ENCODE measurements around the gene ABRAXAS1. TPM values are rescaled to one million over a fixed set of nuclear protein-coding genes. Genes with fewer than 3 reads are reported as not detected.

The ABRAXAS1 gene
- total RNA-seq, 2 donors from 2014 or later: 12.4 to 16.1 TPM

DNA sequence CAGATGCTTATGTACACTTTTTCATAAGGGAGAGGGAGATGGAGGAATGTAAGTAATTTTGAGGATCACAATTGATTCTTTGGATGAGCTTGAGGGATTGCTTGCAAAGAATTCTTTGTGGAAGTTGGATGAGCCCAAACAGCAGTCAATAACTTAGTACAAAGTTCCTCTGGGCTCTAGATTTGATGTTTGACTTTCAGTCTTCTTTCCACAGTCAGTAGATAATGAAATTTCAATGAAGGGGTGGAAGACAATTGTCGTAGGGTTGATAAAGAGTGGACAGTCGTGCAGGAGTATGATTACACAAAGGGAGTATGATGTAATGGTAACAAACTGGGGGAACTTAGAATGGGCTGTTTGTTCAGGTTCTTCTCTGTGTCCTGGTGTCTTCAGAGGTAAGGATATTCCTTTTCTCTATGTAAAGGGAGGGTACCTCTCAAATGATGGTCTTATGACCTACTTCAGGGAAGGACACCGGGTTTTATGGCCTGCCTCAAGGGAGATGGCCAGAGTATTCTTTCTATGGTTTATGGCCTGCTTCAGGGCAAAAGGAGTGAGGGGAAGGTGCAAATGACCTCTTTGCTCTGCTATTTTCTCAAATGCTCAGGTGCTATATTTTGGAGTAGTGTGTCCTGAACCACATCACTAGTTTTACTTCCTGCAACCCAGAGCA lies 1.7 kb upstream of the ABRAXAS1 start:
- no peak overlapping the region for H3K27ac Mint-ChIP-seq
- peaks cover 5% of the 10 kb centered on the region for H3K36me3 Mint-ChIP-seq (ENCODE audit: low read depth)
- ATAC-seq (replicated peaks): no peak
- H3K4me3 Mint-ChIP-seq: no peak overlapping the region
- no peaks in the 10 kb centered on the region for H3K27me3 Mint-ChIP-seq
- H3K9me3 Mint-ChIP-seq: no peaks in the 10 kb centered on the region
- H3K4me1 Mint-ChIP-seq: no peaks in the 10 kb centered on the region

DNA sequence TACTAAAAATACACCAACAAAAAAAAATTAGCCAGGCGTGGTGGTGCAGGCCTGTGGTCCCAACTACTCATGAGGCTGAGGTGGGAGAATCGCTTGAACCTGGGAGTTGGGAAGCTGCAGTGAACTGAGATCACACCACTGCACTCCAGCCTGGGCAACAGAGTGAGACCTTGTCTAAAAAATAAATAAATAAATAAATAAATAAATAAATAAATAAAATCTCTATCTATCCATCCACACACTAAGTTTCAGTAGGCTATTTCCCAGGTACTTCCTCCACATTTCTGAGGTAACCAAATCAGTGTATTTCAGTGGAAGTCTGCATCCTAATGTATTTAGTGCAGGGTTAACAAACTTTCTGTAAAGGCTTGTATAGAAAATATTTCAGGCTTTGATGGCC lies 10.9 kb downstream of the ABRAXAS1 start:
- ATAC-seq (replicated peaks): no peak
- no peak overlapping the region for H3K4me3 Mint-ChIP-seq
- H3K4me1 Mint-ChIP-seq: no peaks in the 10 kb centered on the region
- H3K27ac Mint-ChIP-seq: no peak overlapping the region
- no peaks in the 10 kb centered on the region for H3K27me3 Mint-ChIP-seq
- H3K9me3 Mint-ChIP-seq: no peaks in the 10 kb centered on the region
- H3K36me3 Mint-ChIP-seq (ENCODE audit: low read depth): peaks cover 82% of the 10 kb centered on the region

DNA sequence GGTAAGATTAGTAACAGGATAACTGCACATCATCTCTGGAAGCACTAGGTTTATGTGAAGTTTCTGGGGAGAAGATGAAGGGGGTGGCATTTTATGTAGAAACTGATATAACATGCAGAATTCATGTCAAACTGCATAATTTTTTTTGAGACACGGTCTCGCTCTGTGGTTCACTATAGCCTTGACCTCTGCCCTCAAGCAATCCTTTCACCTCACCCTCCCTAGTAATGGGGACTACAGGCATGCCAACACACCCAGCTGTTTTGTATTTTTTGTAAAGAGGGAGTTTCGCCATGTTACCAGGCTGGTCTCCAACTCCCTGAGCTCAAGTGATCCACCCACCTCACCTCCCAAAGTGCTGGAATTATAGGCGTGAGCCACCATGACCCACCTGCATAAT lies 11.5 kb downstream of the ABRAXAS1 start:
- no peak for ATAC-seq (replicated peaks)
- Mint-ChIP-seq H3K4me3 (no peak overlapping the region), H3K27me3 (no peaks in the 10 kb centered on the region), H3K27ac (no peak overlapping the region), H3K4me1 (no peaks in the 10 kb centered on the region), H3K36me3 (ENCODE audit: low read depth) (peaks cover 82% of the 10 kb centered on the region), H3K9me3 (no peaks in the 10 kb centered on the region)

DNA sequence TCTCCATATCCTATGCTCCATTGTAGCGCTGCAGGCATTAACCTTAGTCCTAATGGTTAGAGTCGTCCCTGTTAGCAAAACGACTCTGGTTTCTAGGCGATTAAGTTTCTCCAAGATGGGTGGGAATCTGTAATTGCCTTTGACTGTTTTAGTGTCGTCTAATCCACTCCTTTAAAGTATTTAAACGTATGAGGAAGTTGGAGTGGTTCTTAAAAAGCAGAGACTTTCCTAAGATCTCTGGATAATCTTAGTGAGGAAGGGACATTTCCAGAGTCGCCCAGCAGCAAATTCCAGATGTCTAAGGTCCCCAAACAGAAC lies 28.8 kb downstream of the ABRAXAS1 start:
- peaks cover 86% of the 10 kb centered on the region for H3K36me3 Mint-ChIP-seq (ENCODE audit: low read depth)
- no peaks in the 10 kb centered on the region for H3K27me3 Mint-ChIP-seq
- peak overlapping the region; percentile 100 for H3K4me3 Mint-ChIP-seq
- H3K27ac Mint-ChIP-seq: peak overlapping the region; percentile 100
- no peaks in the 10 kb centered on the region for H3K9me3 Mint-ChIP-seq
- ATAC-seq (replicated peaks): no peak
- peaks cover 15% of the 10 kb centered on the region for H3K4me1 Mint-ChIP-seq

DNA sequence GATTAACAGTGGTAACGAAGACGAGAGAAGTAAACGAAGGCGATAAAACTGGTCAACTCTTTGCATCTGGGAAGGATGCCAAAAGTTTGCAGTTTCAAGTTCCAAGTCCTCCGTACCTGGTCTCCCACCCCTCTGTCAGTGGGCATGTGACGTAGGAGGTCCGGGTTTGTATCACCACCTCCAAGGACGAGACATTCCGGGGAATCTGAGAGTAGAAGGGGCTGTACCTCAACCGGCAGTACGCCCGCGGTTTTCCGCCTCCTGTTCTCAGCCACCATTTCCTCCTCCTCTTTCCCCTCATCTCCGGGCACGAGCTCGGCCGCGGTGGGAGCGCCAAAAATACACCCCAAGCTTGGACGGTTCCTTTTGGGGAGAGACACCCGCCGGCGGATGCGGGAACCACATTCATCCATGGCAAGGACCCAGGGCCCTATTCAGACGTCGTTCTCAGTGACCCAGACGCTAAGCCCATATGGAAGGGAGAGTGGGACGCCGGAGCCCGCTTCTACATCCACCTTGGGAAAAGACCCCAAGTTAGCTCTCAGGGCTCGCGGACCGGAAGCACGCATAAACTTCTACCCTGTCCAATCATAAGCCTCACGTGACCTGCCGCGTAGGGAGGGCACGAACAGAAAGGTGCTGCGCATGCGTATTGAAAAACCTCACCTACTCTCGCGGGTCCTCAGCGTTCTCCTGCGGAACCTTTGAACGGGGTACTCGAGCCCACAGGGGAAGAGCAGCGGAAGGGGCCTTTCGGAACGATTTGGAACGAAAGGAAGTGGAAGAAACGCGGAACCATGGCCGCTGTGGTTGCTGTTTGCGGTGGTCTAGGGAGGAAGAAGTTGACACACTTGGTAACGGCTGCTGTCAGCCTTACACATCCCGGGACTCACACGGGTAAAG lies 29.4 kb downstream of the ABRAXAS1 start, which contains the start of the genes HELQ and MRPS18C:
Gene HELQ (minus strand): TSS at position 543 of the 903 bp plus-strand sequence. CDS start 130 bp downstream, at position 413.
Gene MRPS18C (plus strand): TSS at position 778 of the 903 bp plus-strand sequence. CDS start 20 bp downstream, at position 798.
- peak; percentile 94 for ATAC-seq (replicated peaks)
- Mint-ChIP-seq H3K4me3 (peak within 1 kb of the TSS; percentile 100), H3K36me3 (ENCODE audit: low read depth) (peaks cover 86% of the 10 kb centered on the region), H3K27ac (peak within 1 kb of the TSS; percentile 100), H3K9me3 (no peaks in the 10 kb centered on the region), H3K4me1 (peaks cover 15% of the 10 kb centered on the region), H3K27me3 (no peaks in the 10 kb centered on the region)

DNA sequence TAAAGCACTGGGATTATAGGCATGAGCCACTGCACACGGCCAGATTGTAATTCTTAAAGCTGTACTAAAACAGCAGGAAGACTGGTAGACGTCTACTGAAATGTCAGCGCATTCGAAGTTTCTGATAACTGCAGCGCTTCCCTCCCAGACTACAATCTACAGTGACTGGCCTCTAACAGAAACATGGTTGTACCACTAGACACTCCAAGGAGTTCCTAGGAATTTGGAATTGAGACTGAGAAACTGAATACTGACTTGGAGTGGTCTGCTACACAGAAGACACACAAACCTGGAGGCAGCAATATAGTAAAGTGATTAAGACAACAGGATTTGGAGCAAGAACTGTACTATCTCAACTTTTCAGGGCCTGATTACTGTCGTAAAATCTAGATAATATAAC lies 30.2 kb downstream of the ABRAXAS1 start:
- Mint-ChIP-seq H3K4me1 (peaks cover 15% of the 10 kb centered on the region), H3K9me3 (no peaks in the 10 kb centered on the region), H3K4me3 (peak overlapping the region; percentile 100), H3K36me3 (ENCODE audit: low read depth) (peaks cover 82% of the 10 kb centered on the region), H3K27me3 (no peaks in the 10 kb centered on the region), H3K27ac (peak overlapping the region; percentile 100)
- no peak for ATAC-seq (replicated peaks)

DNA sequence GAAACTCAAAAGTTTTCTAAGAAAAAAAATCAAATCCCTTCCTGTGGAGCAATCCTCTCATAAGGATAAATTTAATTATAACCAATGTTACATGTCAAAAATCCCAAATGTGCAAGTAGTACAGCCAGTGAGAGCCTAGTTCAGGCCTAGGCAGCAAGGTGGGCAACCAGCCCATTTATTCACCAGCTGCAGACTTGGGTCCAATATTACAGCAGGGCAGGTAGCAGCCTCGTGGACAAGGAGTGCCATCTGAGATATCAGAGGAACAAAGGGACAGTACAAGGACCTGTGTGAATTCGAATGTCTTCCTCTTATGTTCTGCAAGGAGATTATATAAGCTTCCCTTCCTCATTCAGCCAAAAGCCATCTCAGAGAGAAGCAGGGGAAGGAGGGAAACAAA lies 35.9 kb downstream of the ABRAXAS1 start:
- Mint-ChIP-seq H3K4me1 (peaks cover 5% of the 10 kb centered on the region), H3K4me3 (no peak overlapping the region), H3K27ac (peak overlapping the region; percentile 46), H3K9me3 (no peaks in the 10 kb centered on the region), H3K36me3 (ENCODE audit: low read depth) (peaks cover 65% of the 10 kb centered on the region), H3K27me3 (no peaks in the 10 kb centered on the region)
- ATAC-seq (replicated peaks): no peak

DNA sequence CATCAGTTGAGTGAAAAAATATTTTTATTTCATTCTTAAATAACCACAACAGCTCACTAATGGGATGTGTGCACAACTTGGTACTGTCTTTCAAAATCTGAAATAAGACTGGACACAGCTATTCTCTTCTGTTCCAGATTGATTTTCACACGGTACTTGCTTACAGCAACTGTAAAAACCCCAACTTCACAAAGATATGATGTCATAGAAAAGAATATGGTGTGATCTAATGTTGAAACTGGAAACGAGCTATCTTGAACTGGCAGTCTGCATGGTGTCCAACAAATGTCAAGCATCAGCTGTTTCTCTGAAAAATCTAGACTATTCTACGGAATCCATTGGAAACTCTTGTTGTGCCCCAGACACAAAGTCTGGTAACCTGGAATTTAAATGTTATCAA lies 44.0 kb downstream of the ABRAXAS1 start:
- Mint-ChIP-seq H3K36me3 (ENCODE audit: low read depth) (peaks cover 81% of the 10 kb centered on the region), H3K27ac (no peak overlapping the region), H3K9me3 (no peaks in the 10 kb centered on the region), H3K27me3 (no peaks in the 10 kb centered on the region), H3K4me1 (no peaks in the 10 kb centered on the region), H3K4me3 (no peak overlapping the region)
- no peak for ATAC-seq (replicated peaks)

DNA sequence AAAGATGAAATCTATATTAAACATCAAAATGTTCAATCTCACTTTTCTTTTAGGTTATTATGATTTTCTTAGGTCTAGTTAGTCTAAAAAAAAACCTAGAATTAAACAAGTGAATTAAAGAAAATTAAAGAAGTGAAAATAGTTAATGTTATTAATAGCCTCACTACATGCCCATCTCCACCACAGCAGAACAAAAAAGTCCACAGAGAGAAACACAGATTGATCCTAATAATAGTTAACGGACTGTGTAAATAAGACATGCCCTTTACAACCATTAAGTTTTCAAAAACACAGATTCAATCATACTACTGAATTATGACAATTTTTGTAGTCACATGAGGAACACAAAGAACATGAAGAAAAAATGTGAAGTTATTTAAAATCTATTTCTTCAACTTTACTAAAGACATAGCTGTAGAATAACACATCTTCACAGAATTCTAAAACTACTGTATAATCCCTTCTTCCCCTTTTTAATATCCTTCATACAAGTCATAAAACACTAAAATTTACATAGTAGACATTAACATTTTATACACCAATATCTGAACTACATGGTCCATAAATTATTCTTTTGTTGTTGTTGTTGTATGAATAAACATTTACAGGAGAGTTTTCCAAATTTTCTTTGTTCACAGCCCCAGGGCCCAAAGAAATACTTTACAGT lies 44.6 kb downstream of the ABRAXAS1 start:
- no peak overlapping the region for H3K27ac Mint-ChIP-seq
- no peaks in the 10 kb centered on the region for H3K9me3 Mint-ChIP-seq
- no peaks in the 10 kb centered on the region for H3K27me3 Mint-ChIP-seq
- ATAC-seq (replicated peaks): no peak
- H3K4me3 Mint-ChIP-seq: no peak overlapping the region
- H3K4me1 Mint-ChIP-seq: no peaks in the 10 kb centered on the region
- H3K36me3 Mint-ChIP-seq (ENCODE audit: low read depth): peaks cover 87% of the 10 kb centered on the region

DNA sequence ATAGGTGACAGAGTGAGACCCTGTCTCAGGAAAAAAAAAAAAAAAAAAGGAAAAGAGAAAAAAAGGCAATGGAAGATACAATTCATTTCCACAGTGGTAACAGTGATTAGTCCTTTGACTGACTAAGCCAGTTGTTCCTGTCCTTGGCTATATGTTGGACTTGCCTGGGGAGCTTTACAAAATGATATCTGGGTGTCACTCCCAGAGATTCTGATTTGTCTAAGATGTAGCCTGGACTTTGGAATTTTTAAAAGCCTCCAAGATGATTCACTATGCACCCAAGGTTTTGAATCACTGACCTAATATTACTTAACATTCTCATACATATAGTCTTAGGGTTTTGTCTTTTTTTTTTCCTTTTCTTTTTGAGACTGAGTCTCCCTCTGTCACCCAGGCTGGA lies 46.2 kb downstream of the ABRAXAS1 start:
- ATAC-seq (replicated peaks): no peak
- no peaks in the 10 kb centered on the region for H3K9me3 Mint-ChIP-seq
- H3K4me3 Mint-ChIP-seq: no peak overlapping the region
- peaks cover 84% of the 10 kb centered on the region for H3K36me3 Mint-ChIP-seq (ENCODE audit: low read depth)
- H3K27ac Mint-ChIP-seq: no peak overlapping the region
- H3K27me3 Mint-ChIP-seq: no peaks in the 10 kb centered on the region
- no peaks in the 10 kb centered on the region for H3K4me1 Mint-ChIP-seq

DNA sequence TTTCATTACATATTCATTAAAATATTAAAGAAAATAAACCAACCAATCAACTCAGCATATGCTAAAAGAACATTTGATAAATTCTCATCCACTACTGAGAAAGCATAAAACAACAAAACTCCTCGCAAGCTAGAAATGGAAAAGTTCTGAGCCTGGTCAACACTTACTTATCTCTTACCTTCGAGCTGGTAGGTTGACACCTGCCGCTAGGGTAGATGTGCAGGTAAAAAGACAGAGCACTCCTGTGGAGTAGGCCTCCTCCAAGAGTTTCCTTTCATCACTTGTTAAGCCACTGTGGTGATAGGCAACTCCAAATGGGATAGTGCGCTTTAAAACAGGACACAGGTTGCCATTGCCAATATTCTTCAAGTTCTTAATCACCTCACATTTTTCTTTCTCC lies 48.2 kb downstream of the ABRAXAS1 start:
- H3K27me3 Mint-ChIP-seq: no peaks in the 10 kb centered on the region
- H3K4me1 Mint-ChIP-seq: no peaks in the 10 kb centered on the region
- ATAC-seq (replicated peaks): no peak
- no peak overlapping the region for H3K27ac Mint-ChIP-seq
- H3K36me3 Mint-ChIP-seq (ENCODE audit: low read depth): peaks cover 71% of the 10 kb centered on the region
- H3K4me3 Mint-ChIP-seq: no peak overlapping the region
- H3K9me3 Mint-ChIP-seq: no peaks in the 10 kb centered on the region

DNA sequence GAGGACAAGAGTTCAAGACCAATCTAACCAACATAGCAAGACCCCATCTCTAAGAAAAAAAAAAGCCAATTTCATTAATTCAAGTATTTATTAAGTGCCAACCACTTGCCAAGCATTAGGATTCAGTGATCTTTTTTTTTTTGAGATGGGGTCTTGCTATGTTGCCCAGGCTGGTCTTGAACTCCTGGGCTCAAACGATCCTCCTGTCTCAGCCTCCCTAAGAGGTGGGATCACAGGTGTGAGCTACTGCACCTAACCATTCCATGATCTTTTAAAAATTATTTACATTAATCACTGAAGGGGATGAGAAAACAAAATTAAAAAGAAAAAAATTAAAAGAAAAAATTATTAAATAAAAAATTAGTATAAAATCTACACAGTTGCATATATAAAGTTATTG lies 53.7 kb downstream of the ABRAXAS1 start:
- Mint-ChIP-seq H3K27ac (no peak overlapping the region), H3K4me1 (no peaks in the 10 kb centered on the region), H3K36me3 (ENCODE audit: low read depth) (peaks cover 71% of the 10 kb centered on the region), H3K4me3 (no peak overlapping the region), H3K27me3 (no peaks in the 10 kb centered on the region), H3K9me3 (no peaks in the 10 kb centered on the region)
- ATAC-seq (replicated peaks): no peak

DNA sequence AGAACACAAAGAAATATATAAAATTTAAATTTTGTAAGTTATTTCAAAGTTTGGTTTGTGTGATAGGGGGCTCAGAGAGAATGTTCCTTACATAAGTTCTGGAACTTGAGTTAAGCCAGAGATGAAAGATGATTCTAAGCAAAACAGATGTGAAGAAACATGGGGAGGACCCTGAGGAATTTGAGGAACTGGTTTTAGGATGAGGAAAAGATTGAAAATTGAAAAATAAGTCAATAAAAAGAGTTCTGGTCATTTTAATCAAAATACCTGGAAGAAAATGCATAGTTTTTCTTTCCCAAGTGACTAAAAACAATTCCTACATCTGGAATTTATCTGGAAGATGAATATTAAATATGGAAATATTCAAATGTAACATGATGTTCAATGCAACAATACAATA lies 66.7 kb downstream of the ABRAXAS1 start:
- H3K36me3 Mint-ChIP-seq (ENCODE audit: low read depth): peaks cover 69% of the 10 kb centered on the region

DNA sequence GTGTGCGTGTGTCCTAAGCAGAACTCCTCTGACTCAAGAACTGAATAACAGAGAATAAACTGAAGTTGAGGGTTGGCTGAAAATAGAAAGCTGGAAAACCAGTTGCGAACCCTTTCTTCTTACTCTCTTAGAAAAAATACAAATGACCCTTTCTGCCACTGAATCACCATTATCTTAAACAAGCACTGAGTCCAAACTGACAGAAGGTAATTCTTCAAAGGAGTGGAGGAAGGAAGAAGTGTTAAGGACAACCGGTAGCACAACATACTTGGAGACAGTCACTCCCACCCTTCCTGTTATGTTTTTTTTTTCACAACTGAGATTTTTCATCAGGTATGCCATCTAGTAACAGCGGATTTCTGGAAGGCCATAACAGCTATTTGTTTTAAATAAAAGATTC lies 67.3 kb downstream of the ABRAXAS1 start:
- no peaks in the 10 kb centered on the region for H3K27me3 Mint-ChIP-seq
- H3K4me1 Mint-ChIP-seq: no peaks in the 10 kb centered on the region
- no peak overlapping the region for H3K27ac Mint-ChIP-seq
- ATAC-seq (replicated peaks): no peak
- peaks cover 69% of the 10 kb centered on the region for H3K36me3 Mint-ChIP-seq (ENCODE audit: low read depth)
- H3K4me3 Mint-ChIP-seq: no peak overlapping the region
- no peaks in the 10 kb centered on the region for H3K9me3 Mint-ChIP-seq

More for the DNA sequence above, 66.7 kb downstream of the ABRAXAS1 start:
- no peaks in the 10 kb centered on the region for H3K4me1 Mint-ChIP-seq
- H3K4me3 Mint-ChIP-seq: no peak overlapping the region
- no peak overlapping the region for H3K27ac Mint-ChIP-seq
- ATAC-seq (replicated peaks): no peak
- H3K9me3 Mint-ChIP-seq: no peaks in the 10 kb centered on the region
- no peaks in the 10 kb centered on the region for H3K27me3 Mint-ChIP-seq

All from activated T-helper 17 cell treated with anti-CD3 and anti-CD28 coated beads, Interleukin-2, amount 50 U/mL, for 72 hours (primary cell).